ENCODE measurements around the gene RNF213. TPM values are rescaled to one million over a fixed set of nuclear protein-coding genes. Genes with fewer than 3 reads are reported as not detected.

Gene RNF213
- total RNA-seq, 4 donors from 2014 or later: 83.6 to 205 (median 103) TPM

DNA sequence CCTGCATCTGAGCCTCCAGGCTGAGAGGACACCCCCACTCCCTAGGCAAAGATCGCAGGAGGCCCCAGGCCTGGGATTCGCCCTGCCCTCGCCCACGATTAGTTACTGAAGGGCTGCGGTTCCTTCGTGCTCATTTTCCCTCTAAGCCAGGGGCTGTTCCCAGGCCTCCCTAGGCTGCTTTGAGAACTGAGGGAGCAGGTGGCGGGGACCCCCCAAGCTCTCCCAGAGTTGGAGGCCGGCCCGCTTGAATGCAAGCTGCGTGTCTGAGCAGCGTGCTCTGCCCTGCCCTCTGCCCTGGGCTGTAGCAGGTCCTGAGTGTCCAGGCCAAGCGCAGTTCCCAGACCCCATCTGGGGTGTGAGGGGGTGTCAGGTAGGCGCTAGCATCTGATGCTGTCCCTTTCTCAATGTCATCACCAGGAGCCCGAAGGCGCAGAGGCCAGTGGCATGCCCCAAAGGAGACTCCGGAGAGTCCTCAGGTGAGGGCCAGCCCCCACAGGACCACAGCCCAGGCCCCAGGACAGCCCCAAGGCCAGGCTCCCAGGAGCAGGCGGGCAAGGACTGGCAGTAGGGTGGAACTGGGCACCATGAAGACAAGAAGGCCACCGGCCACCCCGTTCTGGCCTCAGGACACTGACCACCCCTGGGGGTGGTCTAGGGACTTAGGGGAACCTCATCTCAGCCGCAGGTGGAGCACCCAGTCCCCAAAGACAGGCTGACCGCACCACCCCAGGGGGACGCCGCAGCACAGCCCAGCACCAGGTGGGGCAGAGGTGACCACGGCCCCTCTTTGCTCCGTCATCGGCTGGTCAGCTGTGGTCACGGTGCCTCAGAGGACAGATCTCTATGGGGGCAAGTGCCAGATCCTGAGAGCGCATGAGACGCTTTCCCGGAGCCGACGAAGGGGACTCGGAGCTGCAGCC, 169.0 kb downstream of the RNF213 start:
- no peak for DNase-seq (ENCODE audit: low spot score)
- TF ChIP-seq, protein P1, sequence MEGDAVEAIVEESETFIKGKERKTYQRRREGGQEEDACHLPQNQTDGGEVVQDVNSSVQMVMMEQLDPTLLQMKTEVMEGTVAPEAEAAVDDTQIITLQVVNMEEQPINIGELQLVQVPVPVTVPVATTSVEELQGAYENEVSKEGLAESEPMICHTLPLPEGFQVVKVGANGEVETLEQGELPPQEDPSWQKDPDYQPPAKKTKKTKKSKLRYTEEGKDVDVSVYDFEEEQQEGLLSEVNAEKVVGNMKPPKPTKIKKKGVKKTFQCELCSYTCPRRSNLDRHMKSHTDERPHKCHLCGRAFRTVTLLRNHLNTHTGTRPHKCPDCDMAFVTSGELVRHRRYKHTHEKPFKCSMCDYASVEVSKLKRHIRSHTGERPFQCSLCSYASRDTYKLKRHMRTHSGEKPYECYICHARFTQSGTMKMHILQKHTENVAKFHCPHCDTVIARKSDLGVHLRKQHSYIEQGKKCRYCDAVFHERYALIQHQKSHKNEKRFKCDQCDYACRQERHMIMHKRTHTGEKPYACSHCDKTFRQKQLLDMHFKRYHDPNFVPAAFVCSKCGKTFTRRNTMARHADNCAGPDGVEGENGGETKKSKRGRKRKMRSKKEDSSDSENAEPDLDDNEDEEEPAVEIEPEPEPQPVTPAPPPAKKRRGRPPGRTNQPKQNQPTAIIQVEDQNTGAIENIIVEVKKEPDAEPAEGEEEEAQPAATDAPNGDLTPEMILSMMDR (IDR thresholded peaks at IDR 0.05): no peak
- no peak for ATAC-seq (ENCODE audit: low FRiP score)

DNA sequence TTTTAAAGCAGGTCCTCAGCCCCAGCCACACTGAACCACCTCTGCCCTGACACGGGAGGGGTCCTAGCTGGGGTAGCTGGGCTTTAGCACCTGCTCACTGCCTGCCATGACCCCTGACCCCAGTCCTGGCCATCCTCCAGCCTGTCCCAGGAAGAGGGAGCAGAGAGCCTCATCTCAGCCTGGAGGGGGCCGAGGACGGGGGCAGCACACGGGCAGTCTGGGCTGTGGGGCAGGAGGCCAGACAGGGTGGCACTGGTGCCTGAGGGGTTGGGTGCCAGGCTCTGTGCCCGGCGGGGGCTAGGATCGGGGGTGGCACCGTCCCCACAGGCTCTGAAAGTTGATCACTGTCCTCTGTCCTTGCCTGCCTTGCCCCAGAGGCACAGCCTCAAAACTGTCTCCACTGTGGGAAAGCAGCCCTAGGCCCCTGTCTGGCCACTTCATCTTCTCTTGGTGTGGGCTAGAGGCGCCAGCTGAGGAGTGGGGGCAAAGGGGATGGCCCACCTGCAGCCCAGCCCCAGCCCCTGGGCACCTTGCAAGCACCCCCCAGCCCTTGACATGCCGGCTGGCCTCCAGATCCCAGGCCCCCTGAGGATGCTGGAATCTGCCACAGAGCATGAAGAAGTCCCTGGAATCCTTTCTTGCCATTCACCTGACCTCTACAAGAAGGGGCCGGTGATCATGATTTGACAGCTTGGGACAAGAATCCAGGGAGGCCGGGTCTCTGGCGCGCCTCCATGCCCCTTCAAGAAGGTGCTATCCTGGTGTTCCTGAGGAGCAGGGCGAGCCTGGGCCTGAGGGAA, 170.0 kb downstream of the RNF213 start:
- no peak for ATAC-seq (ENCODE audit: low FRiP score)
- DNase-seq (ENCODE audit: low spot score): no peak
- TF ChIP-seq, protein P1 (IDR thresholded peaks at IDR 0.05): no peak

DNA sequence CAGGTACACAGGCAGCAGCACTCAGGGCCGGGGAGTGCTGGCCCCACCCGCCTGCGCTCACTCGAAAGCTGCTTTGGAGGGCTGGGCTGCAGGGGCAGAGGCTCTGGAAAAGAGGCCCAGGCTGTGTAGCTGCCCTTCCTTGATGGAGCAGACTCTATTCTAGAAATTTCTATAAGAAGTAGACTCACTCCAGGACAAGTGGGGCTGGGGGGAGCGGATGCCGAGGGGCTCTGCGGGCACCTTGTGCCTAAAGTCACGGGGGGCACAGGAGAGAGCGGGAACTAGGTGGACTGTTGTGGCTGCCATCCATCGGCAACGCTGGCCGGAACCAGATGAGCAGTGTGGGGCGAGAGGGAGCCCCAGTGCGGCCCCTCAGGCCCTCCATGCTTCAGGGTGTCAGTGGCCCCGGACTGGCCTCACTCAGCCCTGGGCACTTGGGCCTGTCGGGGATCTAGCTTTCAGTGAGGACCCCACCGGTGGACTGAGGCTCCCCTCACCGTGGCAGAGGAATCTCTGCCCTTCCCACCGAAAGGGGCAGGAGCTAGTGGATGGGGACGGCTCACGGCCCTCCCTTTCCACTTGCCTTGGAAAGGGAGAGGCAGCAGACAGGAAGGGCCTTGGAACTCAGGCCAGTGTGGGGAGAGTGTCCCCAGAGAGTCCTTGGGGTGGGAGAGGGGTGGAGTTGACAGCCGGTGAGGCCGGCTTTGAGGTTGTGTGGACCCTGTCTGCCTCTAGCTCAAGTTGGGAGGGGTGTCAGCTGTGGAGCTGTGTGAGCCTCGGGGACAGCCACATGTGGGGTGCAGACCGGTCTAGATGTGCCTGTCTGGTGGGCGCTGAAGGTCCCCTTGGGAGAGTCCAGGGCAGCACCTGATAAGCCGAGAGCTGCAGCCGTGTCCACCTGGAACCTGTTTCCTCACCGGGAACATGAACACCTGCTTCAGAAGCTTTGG, 170.9 kb downstream of the RNF213 start:
- TF ChIP-seq, protein P1 (IDR thresholded peaks at IDR 0.05): no peak
- DNase-seq (ENCODE audit: low spot score): no peak

DNA sequence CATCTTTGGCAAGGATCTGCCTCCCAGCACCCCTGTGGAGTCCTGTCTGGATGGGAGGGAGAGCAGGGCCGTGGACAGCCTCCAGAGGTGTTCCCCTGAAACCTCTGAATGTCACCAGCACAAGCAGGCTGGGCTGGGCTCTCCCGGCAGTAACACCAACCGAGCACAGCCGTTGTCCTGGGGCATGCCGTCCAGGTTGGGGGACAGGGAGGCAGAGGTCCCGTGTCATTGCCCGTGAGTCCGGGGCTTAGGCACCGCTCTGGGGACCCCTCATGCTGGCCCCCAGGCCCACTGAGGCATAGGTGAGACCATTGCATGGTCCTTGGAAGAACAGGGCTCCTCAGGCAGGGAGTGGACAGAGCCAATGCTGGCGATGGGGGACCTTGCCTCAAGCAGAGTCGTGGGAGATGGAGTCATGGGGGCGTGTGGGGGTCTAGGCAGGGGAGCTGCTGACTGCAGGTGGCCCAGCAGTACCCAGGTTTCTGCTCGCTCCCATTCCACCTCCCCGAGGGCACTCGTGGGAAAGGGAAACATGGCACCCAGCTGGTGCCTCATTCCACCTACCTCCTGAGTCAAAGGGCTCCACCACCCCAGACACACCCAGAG, 171.8 kb downstream of the RNF213 start:
- TF ChIP-seq, protein P1 (IDR thresholded peaks at IDR 0.05): no peak
- no peak for DNase-seq (ENCODE audit: low spot score)
- ATAC-seq (ENCODE audit: low FRiP score): peak; percentile 7

More for the DNA sequence above, 170.9 kb downstream of the RNF213 start:
- ATAC-seq (ENCODE audit: low FRiP score): no peak

DNA sequence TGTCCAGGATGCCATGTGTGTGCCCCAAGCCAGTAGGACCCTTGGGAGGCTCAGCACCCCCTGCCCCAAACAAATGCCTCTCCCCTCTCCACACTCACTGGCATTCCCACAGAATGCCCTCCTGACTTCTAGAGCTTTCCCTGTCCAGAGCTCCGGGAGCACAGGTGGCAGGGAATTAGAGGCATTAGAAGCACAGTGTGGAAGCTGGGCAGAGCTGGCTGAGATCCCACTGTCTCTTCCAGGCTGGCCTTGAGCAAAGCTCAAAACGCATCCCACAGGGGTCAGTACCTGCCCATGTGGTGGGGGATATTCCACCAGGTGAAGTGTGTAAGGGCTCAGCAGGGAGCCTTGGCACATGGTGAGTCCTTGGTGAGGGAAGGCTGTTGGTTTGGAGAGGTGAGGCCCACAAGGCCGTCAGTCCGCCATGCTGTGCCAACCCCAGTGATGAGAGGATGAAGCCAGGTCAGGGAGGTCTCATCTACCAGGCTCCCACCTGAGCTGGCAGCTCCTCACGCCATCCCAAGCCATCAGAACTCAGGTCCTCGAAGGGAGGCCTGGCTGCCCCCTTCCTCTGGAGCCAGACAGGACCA, 172.4 kb downstream of the RNF213 start:
- ATAC-seq (ENCODE audit: low FRiP score) (peak; percentile 3), DNase-seq (ENCODE audit: low spot score) (no peak)
- TF ChIP-seq, protein P1 (IDR thresholded peaks at IDR 0.05): no peak

All from omental fat pad (tissue), 4 donors.